Cardiac septum (tissue), 1 donor: Measurements from ENCODE around the gene LTA. TPM values are rescaled to one million over a fixed set of nuclear protein-coding genes. Genes with fewer than 3 reads are reported as not detected.

Experiments used
- DNase-seq: peaks from one replicate; pipeline ENCODE4 v3.0.0-alpha.2; 2020; ENCODE audit warnings: low spot score
- intact Hi-C: fragments of 100-400 bp; cut with DNase I; formaldehyde crosslinking; loops from one replicate; pipeline ENCODE4 v1.14.0; 2022
- long read RNA-seq: library from polyadenylated mRNA; unstranded; transcript quantifications from one replicate; pipeline ENCODE4 v2.0.0, GENCODE V29; 2021
- total RNA-seq: library from RNA; stranded (reverse); fragmentation: NEBNext Ultra II Directional; extraction: Animal tissue kit (Norgen Biotek cat#: 25700); gene quantifications from one replicate; pipeline ENCODE4 v1.2.1, GENCODE V29; 2021
- donor health status: DM: no; HTN: no; CAD: no.

LTA gene
- total RNA-seq: not detected
- long read RNA-seq: 0 reads

GRCh38 chr6:31572041-31572911 is at the start of gene LTA:
Gene LTA (plus strand): TSS chr6:31572289. CDS start chr6:31572743, 454 bp downstream.
- intact Hi-C loops: no loop called here
- DNase-seq: no peak

GRCh38 chr6:31525553-31525931 is 46.5 kb upstream of the LTA start:
- no peak for DNase-seq
- intact Hi-C loops: no loop called here

- intact Hi-C loops: no loop called here
- DNase-seq: no peak
Observed at GRCh38 chr6:31525932-31526591, 46.0 kb upstream of the LTA start.

- intact Hi-C loops: no loop called here
- no peak for DNase-seq
Observed at GRCh38 chr6:31528307-31528777, 43.7 kb upstream of the LTA start.

GRCh38 chr6:31528821-31529328 is 43.2 kb upstream of the LTA start, which contains the start of gene MCCD1:
Gene MCCD1 (plus strand): TSS chr6:31528962. CDS start chr6:31529015, 53 bp downstream.
- intact Hi-C loops: no loop called here
- no peak for DNase-seq

GRCh38 chr6:31529329-31530150 is 42.5 kb upstream of the LTA start:
- intact Hi-C loops: no loop called here
- no peak for DNase-seq

GRCh38 chr6:31530659-31531058 is 41.4 kb upstream of the LTA start:
- intact Hi-C loops: no loop called here

GRCh38 chr6:31531162-31531561 is 40.9 kb upstream of the LTA start:
- no peak for DNase-seq
- intact Hi-C loops: no loop called here

More at GRCh38 chr6:31530659-31531058, 41.4 kb upstream of the LTA start:
- DNase-seq: no peak

- intact Hi-C loops: no loop called here
- no peak for DNase-seq
Observed at GRCh38 chr6:31531771-31532643, 40.1 kb upstream of the LTA start.

- intact Hi-C loops: no loop called here
- no peak for DNase-seq
Observed at GRCh38 chr6:31532644-31533454, 39.2 kb upstream of the LTA start.

- intact Hi-C loops: no loop called here
- no peak for DNase-seq
Observed at GRCh38 chr6:31533455-31533841, 38.6 kb upstream of the LTA start.

- DNase-seq: no peak
- intact Hi-C loops: no loop called here
Observed at GRCh38 chr6:31534011-31534410, 38.1 kb upstream of the LTA start.

GRCh38 chr6:31534521-31535040 is 37.5 kb upstream of the LTA start:
- intact Hi-C loops: no loop called here
- DNase-seq: no peak

GRCh38 chr6:31535538-31536324 is 36.4 kb upstream of the LTA start:
- DNase-seq: no peak
- intact Hi-C loops: no loop called here

GRCh38 chr6:31538805-31539400 is 33.2 kb upstream of the LTA start:
- intact Hi-C loops: no loop called here
- DNase-seq: no peak

- intact Hi-C loops: loop anchor here (5.0 to 10.0 kb wide), 3 partner anchors 294 to 923 kb away; partner anchors contain the start of genes MRPS18B, NELFE, PPP1R10 and SKIC2
- no peak for DNase-seq
Observed at GRCh38 chr6:31540640-31541039, 31.4 kb upstream of the LTA start.
